Brain microvascular endothelial cell (primary cell): ENCODE data around the gene SEC61A1.

Experiments
- DNase-seq: peaks from one replicate; pipeline ENCODE4 v3.0.0-alpha.2; 2020
- H3K27ac ChIP-seq: fragments of 250-450 bp; sonication (Bioruptor Pico); 2 replicates; pipeline ENCODE4 v1.5.1; 2020; ENCODE audit warnings: mild to moderate bottlenecking, moderate library complexity
- H3K27me3 ChIP-seq: fragments of 250-450 bp; sonication (Bioruptor Pico); replicated peaks from 2 replicates; pipeline ENCODE4 v1.5.1; 2020; ENCODE audit warnings: mild to moderate bottlenecking
- H3K36me3 ChIP-seq: fragments of 250-450 bp; sonication (Bioruptor Pico); replicated peaks from 2 replicates; pipeline ENCODE4 v1.5.1; 2020; ENCODE audit warnings: mild to moderate bottlenecking
- H3K4me3 ChIP-seq: 2 replicates; pipeline ENCODE4 v1.5.1; 2011; ENCODE audit warnings: low read depth, mild to moderate bottlenecking, control low read depth, low read length, moderate library complexity
- CTCF ChIP-seq: IDR thresholded peaks from 2 replicates; pipeline ENCODE4 v1.5.1; 2011; ENCODE audit warnings: low read depth, mild to moderate bottlenecking, moderate library complexity, low read length, control low read depth, inconsistent platforms; ENCODE audit errors: missing control alignments
- in situ Hi-C: cut with HindIII; loops from 2 replicates; pipeline ENCODE4 v1.10.0; 2017; ENCODE audit warnings: low sequenced_read_pairs, low pct_ligation_motif_present

The SEC61A1 gene

DNA sequence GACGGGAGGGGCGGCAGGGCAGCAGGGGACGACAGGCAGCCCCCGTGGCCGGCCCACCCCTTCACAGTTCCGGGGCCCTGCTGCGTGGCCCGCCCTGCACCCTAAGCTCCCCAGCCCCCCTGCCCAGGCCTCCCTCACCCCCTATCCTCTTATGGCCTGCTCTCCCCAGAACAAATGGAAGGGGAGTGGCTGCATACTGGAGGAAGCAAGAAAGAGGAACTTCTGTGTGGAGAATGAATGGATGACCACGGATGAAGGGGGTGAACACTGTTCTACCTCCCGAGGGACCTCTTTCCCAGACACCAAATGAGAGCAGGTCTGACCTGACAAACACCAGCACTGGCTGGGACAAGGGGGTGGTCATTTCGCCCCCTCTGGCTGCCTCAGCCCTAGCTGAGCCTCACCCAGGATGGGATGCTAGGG is 25.0 kb downstream of the SEC61A1 start:
- peaks cover 8% of the 10 kb centered on the region for H3K36me3 ChIP-seq
- DNase-seq: no peak
- peak overlapping the region; percentile 20 for H3K4me3 ChIP-seq
- H3K27me3 ChIP-seq: no peaks in the 10 kb centered on the region
- in situ Hi-C loops: no loop called here
- no peak for TF ChIP-seq CTCF
- no peak overlapping the region for H3K27ac ChIP-seq

DNA sequence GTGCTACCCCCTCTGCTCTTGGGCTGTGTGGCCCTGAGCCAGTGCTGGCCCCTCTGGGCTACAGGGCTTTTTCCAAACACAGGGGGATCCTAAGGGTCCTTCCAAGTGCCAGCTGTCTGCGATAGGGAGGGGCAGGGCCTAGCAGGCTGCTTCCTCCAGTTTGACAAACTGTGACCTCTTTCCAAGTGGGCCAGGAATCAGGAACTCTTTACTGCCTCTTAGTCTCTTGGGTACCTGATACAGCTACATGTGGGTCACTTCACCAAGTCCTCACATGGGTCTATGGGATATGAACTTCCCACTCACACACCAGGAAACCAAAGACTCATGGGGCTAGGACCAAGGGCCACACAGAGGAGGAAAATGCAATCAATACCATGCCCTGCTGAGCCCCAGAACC is 25.4 kb downstream of the SEC61A1 start:
- Histone ChIP-seq H3K36me3 (peaks cover 3% of the 10 kb centered on the region), H3K4me3 (no peak overlapping the region), H3K27ac (no peak overlapping the region), H3K27me3 (no peaks in the 10 kb centered on the region)
- DNase-seq: no peak
- no peak for TF ChIP-seq CTCF
- in situ Hi-C loops: no loop called here

- in situ Hi-C loops: no loop called here
- no peak overlapping the region for H3K27ac ChIP-seq
- no peak for TF ChIP-seq CTCF
- no peak overlapping the region for H3K4me3 ChIP-seq
- no peak for DNase-seq
- H3K27me3 ChIP-seq: no peaks in the 10 kb centered on the region
- no peaks in the 10 kb centered on the region for H3K36me3 ChIP-seq
Measured at GRCh38 chr3:128078322-128078721, 26.1 kb downstream of the SEC61A1 start.

DNA sequence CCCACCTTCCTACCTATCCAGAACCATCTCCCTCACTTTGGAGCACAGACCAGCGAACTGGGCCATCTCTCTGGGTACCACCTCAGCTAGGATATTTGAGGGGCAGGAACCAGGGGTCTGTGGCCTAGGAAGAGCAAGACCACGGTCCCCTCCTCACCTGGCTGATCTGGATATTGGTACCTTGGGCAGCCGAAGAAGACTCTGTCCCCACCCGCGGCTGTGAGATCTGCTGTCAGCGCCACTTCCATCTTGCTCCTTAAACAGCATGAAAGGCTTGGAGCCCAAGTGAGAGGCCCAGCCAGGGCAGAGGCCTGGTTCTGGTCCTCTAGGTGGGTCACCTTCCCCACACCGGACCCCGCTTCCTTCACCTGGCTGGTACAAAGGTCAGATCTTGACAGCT is 26.6 kb downstream of the SEC61A1 start:
- TF ChIP-seq CTCF: no peak
- no peaks in the 10 kb centered on the region for H3K27me3 ChIP-seq
- DNase-seq: no peak
- no peak overlapping the region for H3K27ac ChIP-seq
- in situ Hi-C loops: no loop called here
- H3K4me3 ChIP-seq: no peak overlapping the region
- no peaks in the 10 kb centered on the region for H3K36me3 ChIP-seq

GRCh38 chr3:128079823-128080222 is 27.6 kb downstream of the SEC61A1 start:
- peak overlapping the region; percentile 31 for H3K27ac ChIP-seq
- no peak for TF ChIP-seq CTCF
- no peak overlapping the region for H3K4me3 ChIP-seq
- H3K27me3 ChIP-seq: no peaks in the 10 kb centered on the region
- DNase-seq: no peak
- no peaks in the 10 kb centered on the region for H3K36me3 ChIP-seq
- in situ Hi-C loops: no loop called here

DNA sequence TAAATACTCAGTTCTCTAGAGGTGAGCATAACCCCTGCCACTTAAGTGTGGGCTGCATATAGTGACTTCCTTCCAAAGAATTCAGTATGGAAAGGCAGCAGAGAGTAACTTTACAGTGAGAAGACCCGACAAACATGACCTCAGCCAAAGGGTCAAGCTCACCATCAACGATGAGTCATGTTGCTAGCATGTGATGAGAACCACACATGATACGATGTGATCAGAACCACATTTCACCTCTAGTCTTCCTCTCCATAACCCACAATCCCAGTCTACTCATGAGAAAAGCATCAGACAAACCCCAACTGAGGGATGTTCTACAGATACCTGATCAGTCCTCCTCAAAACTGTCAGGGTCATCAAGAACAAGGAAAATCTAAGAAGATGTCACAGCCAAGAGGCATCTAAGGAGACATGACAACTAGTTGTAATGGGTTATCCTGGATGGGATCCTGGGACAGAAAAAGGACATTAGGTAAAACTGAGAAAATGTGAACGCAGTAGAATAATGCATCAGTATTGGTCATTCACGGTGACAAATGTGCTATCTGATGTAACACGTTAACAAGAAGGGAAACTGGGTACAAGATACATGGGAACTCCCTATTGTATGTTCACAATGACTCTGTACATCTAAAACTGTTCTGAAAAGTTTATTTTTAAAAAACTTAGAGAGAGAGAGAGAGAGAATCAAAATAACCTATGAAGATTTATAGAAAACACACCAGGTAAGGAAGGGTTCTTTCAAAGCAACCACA is 28.3 kb downstream of the SEC61A1 start:
- Histone ChIP-seq H3K4me3 (no peak overlapping the region), H3K27me3 (no peaks in the 10 kb centered on the region), H3K36me3 (peaks cover 2% of the 10 kb centered on the region), H3K27ac (peak overlapping the region; percentile 36)
- in situ Hi-C loops: no loop called here
- TF ChIP-seq CTCF: no peak
- peak; percentile 93 for DNase-seq
